Measurements from ENCODE around the gene ZBTB42.

GRCh38 chr14:104777808-104778249, 23.1 kb upstream of the ZBTB42 start:
- no peak for TF ChIP-seq ATF1 (CRISPR knock-in tag; IDR thresholded peaks at IDR 0.05)
- no peak for TF ChIP-seq USF2 (CRISPR knock-in tag; IDR thresholded peaks at IDR 0.05)
- TF ChIP-seq MXD4 (CRISPR knock-in tag; IDR thresholded peaks at IDR 0.05; ENCODE audit: borderline replicate concordance), result no peak
- TF ChIP-seq ZBTB43 (CRISPR knock-in tag; IDR thresholded peaks at IDR 0.05), result no peak
- no peak for TF ChIP-seq STAT6 (CRISPR knock-in tag; conservative IDR thresholded peaks at IDR 0.05; ENCODE audit: low read depth)
- TF ChIP-seq MAX (CRISPR knock-in tag; IDR thresholded peaks at IDR 0.05), result no peak

Data from WTC11 (cell line).